Epithelial cell of umbilical artery (primary cell): ENCODE results near the gene ASNSD1. TPM values are rescaled to one million over a fixed set of nuclear protein-coding genes. Genes with fewer than 3 reads are reported as not detected.

ENCODE experiments used
- total RNA-seq: library from RNA; depleted of rRNA; stranded (reverse); fragments of >200 nt; gene quantifications from 2 replicates; pipeline ENCODE4 v1.2.3, GENCODE V29; 2014

Gene ASNSD1
- total RNA-seq: 74.4 and 87.8 TPM in 2 replicates

DNA sequence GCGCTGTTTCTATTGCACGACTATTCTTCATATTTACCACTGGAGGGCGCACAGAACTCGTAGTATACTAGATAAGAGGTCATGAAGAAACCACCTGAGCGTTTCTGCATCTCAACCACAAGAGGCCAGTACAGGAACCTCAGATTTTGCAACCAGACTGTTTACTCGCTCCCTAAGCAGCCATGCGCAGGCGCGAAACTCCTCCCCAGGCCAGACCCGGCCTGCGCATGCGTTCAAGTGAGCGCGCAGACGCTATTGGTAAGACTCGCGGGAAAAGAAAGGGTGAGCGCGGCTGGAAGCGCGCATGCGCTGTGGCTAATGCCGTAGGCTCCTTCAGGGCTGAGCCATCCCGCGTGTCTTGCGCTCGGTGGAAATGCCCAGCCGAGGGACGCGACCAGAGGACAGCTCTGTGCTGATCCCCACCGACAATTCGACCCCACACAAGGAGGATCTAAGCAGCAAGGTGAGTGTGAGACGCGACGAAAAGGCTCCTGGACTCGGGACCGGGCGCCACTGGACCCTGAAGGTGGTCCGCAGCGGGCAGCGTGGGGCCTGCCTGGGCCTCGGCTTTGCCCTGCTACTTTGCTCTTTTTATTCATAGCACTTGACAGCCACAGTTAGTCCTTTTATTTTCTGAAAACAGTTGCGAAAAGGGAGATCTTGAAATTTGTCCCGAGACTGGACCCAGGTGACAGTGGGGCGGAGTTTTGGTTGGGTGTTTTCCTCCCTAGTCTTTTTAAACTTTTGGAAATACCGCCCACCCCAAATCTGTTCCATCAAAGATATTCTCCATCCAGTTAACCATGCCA lies at the start of gene ASNSD1:
Gene ASNSD1, plus strand, starts transcription at position 312 of the 809 bp plus-strand sequence. CDS start 4,674 bp downstream, outside the sequence.

DNA sequence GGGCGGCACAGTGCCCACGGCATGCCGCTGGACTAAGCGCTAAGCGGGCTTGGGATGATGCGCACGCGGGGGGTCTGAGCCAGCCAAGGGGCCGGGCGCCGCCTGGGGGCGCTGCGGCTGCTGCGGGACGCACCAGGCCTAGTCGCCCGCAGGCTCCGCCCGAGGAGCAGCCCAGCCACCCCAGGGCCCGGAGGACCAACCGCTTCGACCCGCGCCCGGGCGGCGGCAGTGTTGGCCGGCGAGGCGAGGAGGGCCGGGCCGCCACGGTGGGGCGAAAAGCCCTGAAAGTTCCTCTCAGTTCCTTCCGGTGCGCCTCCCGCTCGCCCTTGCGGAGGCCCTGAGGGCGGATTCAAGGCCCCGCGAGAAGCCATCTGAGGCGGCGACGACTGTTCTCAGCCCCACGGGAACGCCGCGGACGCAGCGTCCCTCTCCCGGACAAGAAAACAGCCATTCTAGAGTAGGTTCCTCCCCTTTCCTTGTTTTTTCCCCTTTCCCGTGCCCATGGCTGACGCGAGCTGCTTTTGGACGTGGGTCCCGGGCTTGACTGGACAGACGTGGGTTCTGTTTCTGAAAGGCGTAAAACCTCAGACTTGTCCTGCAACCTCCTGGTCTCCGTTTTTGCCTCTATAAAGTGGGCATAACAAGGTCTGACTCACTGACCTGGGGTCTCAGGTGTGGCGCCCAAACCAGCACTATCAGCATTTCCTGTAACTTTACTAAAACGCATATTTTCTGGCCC lies 13.3 kb downstream of the ASNSD1 start, which contains the start of gene ANKAR:
Gene ANKAR, plus strand, starts transcription at position 297 of the 739 bp plus-strand sequence. CDS start 1,821 bp downstream, outside the sequence.

Other genes starting within 250 kb of the ASNSD1 start
- 53.6 and 72.6 TPM in 2 replicates for gene WDR75, start 220.0 kb upstream of the ASNSD1 start, total RNA-seq
- 4.5 and 12.9 TPM in 2 replicates for gene SLC40A1, start 80.7 kb upstream of the ASNSD1 start, total RNA-seq
- gene ANKAR, start 13.2 kb downstream of the ASNSD1 start, total RNA-seq: 2.3 and 3.0 TPM in 2 replicates
- 7.8 and 11.9 TPM in 2 replicates for gene OSGEPL1, start 101.3 kb downstream of the ASNSD1 start, total RNA-seq
- gene ORMDL1, start 122.9 kb downstream of the ASNSD1 start, total RNA-seq: 50.3 and 53.8 TPM in 2 replicates
- gene PMS1, start 123.0 kb downstream of the ASNSD1 start, total RNA-seq: 29.5 and 31.5 TPM in 2 replicates